ENCODE measurements around the gene MYO5B. TPM values are rescaled to one million over a fixed set of nuclear protein-coding genes. Genes with fewer than 3 reads are reported as not detected.

MYO5B gene
- total RNA-seq, 2 donors from 2014 or later: 0.12 to 0.39 TPM

DNA sequence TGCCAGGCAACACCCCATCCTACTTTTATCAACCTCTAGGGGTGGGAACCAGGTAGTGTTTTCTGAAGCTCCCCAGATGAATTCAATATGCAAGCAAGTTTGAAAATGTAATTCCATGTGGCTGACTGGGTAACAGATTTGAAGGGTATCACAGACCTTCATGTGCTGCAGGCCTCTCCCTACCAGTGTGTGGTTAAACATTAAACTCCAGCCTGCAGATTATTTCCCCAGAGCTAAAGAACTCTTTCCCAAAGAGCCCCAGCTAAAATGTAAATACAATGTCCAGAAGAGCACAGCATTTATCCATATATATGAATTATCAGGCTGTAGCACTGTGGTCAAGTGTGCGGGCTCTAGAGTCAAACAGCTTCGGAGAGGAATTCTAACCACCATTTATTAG lies 134.1 kb downstream of the MYO5B start:
- Mint-ChIP-seq H3K27ac (no peak overlapping the region), H3K27me3 (ENCODE audit: low read depth) (peaks cover 25% of the 10 kb centered on the region), H3K4me3 (no peak overlapping the region), H3K36me3 (ENCODE audit: insufficient read depth in 2 of 2) (no peaks in the 10 kb centered on the region), H3K4me1 (ENCODE audit: low read depth) (no peaks in the 10 kb centered on the region), H3K9me3 (no peaks in the 10 kb centered on the region)
- DNase-seq (no peak), ATAC-seq (replicated peaks in 1 of 2) (no peak)

- Mint-ChIP-seq H3K27me3 (ENCODE audit: low read depth) (peaks cover 32% of the 10 kb centered on the region), H3K4me3 (no peak overlapping the region), H3K27ac (no peak overlapping the region), H3K4me1 (ENCODE audit: low read depth) (no peaks in the 10 kb centered on the region), H3K9me3 (no peaks in the 10 kb centered on the region), H3K36me3 (ENCODE audit: insufficient read depth in 2 of 2) (no peaks in the 10 kb centered on the region)
- ATAC-seq (replicated peaks in 1 of 2): no peak
- DNase-seq: no peak
Measured at GRCh38 chr18:50058731-50059130, 136.2 kb downstream of the MYO5B start.

DNA sequence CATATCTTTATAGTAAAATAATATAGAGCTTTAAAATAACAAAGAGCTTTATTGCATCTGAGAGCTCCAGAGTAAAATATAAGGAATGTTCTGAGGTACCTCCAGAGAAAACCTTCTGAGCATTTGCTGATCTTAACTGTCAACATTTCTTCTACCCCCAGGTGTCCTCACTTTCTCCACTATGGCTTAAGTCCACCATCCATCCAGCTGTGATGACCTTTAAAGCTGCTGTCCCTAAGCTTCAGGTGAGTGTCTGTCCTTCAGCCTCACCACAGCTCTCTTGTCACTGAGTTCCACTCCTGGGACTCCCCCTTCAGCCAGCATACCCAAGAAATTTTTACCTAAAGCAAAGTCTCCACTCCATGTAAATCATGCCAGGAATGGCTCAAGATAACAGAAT lies 137.9 kb downstream of the MYO5B start:
- no peak overlapping the region for H3K4me3 Mint-ChIP-seq
- H3K9me3 Mint-ChIP-seq: no peaks in the 10 kb centered on the region
- no peaks in the 10 kb centered on the region for H3K4me1 Mint-ChIP-seq (ENCODE audit: low read depth)
- DNase-seq (no peak), ATAC-seq (replicated peaks in 1 of 2) (no peak)
- no peaks in the 10 kb centered on the region for H3K36me3 Mint-ChIP-seq (ENCODE audit: insufficient read depth in 2 of 2)
- H3K27ac Mint-ChIP-seq: no peak overlapping the region
- peaks cover 25% of the 10 kb centered on the region for H3K27me3 Mint-ChIP-seq (ENCODE audit: low read depth)

GRCh38 chr18:50056185-50056584 lies 138.8 kb downstream of the MYO5B start:
- no peak for DNase-seq
- no peaks in the 10 kb centered on the region for H3K9me3 Mint-ChIP-seq
- H3K4me1 Mint-ChIP-seq (ENCODE audit: low read depth): no peaks in the 10 kb centered on the region
- no peak for ATAC-seq (replicated peaks in 1 of 2)
- no peaks in the 10 kb centered on the region for H3K36me3 Mint-ChIP-seq (ENCODE audit: insufficient read depth in 2 of 2)
- H3K4me3 Mint-ChIP-seq: no peak overlapping the region
- peaks cover 25% of the 10 kb centered on the region for H3K27me3 Mint-ChIP-seq (ENCODE audit: low read depth)
- no peak overlapping the region for H3K27ac Mint-ChIP-seq

DNA sequence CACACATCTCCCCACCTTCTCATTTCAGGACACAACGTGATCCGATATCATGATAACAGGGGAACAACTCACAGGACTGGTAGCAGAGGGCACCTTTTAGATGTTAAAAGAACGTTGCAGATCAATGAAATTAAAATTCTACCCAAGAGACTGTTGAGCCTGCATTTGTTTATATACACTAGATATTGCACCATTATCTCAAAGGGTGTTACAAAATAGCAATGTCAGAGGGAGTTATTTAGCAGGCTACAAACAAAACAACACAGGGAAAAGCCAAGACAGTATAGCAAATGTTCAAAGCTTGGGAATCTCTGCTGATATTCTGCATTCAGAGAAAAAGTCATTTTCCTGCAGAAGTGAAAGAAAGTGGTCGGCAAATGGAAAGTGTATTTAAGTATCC lies 139.5 kb downstream of the MYO5B start:
- H3K4me3 Mint-ChIP-seq: no peak overlapping the region
- DNase-seq (no peak), ATAC-seq (replicated peaks in 1 of 2) (no peak)
- no peaks in the 10 kb centered on the region for H3K9me3 Mint-ChIP-seq
- no peaks in the 10 kb centered on the region for H3K36me3 Mint-ChIP-seq (ENCODE audit: insufficient read depth in 2 of 2)
- no peaks in the 10 kb centered on the region for H3K4me1 Mint-ChIP-seq (ENCODE audit: low read depth)
- H3K27ac Mint-ChIP-seq: no peak overlapping the region
- H3K27me3 Mint-ChIP-seq (ENCODE audit: low read depth): peaks cover 25% of the 10 kb centered on the region

- no peak overlapping the region for H3K4me3 Mint-ChIP-seq
- peaks cover 19% of the 10 kb centered on the region for H3K27me3 Mint-ChIP-seq (ENCODE audit: low read depth)
- DNase-seq: no peak
- H3K4me1 Mint-ChIP-seq (ENCODE audit: low read depth): no peaks in the 10 kb centered on the region
- ATAC-seq (replicated peaks in 1 of 2): no peak
- H3K9me3 Mint-ChIP-seq: no peaks in the 10 kb centered on the region
- H3K27ac Mint-ChIP-seq: no peak overlapping the region
- H3K36me3 Mint-ChIP-seq (ENCODE audit: insufficient read depth in 2 of 2): no peaks in the 10 kb centered on the region
Measured at GRCh38 chr18:50053111-50053510, 141.8 kb downstream of the MYO5B start.

DNA sequence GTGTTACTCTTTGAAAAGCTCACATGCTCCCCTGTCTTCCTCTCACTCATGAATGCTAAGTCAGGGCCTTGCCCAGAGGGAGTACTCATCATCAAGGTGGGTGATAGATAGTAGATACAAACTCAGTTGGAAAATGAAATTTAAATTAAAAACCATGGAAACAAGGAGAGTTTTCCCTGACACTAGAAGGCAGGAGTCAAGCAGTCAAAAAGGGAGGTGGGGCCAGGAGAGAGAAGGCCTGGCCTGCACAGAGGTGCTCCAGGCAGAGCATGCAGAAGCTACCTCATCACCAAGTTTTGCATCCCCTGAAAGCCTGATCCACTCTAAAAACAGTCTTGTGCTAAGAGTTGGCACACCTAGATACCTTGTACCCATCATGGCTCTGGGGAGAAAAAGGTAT lies 143.7 kb downstream of the MYO5B start:
- no peaks in the 10 kb centered on the region for H3K9me3 Mint-ChIP-seq
- no peaks in the 10 kb centered on the region for H3K36me3 Mint-ChIP-seq (ENCODE audit: insufficient read depth in 2 of 2)
- ATAC-seq (replicated peaks in 1 of 2) (no peak), DNase-seq (no peak)
- H3K4me1 Mint-ChIP-seq (ENCODE audit: low read depth): no peaks in the 10 kb centered on the region
- H3K4me3 Mint-ChIP-seq: no peak overlapping the region
- no peak overlapping the region for H3K27ac Mint-ChIP-seq
- H3K27me3 Mint-ChIP-seq (ENCODE audit: low read depth): peaks cover 19% of the 10 kb centered on the region

DNA sequence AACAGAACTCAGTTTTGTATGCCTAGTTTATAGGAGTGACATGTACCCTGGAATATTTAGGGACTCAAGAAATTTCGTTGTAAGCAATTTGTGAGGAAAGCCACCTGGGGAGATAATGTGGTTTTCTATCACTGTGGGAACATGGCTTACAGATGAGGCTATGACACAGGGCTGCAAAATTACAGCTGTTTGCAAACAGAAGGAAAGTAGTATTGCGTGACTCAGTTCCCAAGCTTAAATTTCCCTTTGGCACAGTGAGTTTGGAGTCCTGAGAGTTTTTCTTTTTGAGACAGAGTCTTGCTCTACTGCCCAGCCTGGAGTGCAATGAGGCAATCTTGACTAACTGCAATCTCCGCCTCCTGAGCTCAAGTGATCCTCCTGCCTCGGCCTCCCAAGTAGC lies 149.8 kb downstream of the MYO5B start:
- Mint-ChIP-seq H3K36me3 (ENCODE audit: insufficient read depth in 2 of 2) (no peaks in the 10 kb centered on the region), H3K27me3 (ENCODE audit: low read depth) (peaks cover 11% of the 10 kb centered on the region), H3K4me3 (no peak overlapping the region), H3K27ac (no peak overlapping the region), H3K4me1 (ENCODE audit: low read depth) (no peaks in the 10 kb centered on the region), H3K9me3 (no peaks in the 10 kb centered on the region)
- ATAC-seq (replicated peaks in 1 of 2): no peak
- DNase-seq: no peak

DNA sequence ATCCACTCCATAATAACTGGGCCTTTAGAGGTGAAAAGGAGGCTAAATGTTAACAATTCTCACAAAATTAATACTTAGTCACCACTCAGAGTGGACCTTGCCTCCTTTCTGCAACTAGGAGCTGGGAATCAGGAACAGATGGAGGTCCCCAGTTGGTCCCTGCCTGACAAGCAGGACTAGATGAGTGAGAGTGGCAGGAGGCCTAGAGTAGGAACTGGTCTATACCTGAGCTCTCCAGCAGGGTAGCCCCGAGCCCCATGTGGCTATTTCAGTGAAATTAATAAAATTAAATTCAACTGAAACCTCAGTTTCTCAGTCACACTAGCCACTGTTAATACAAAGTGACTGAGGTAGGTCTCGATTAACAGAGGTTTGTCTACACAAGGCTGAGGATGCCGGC lies 150.5 kb downstream of the MYO5B start:
- DNase-seq (no peak), ATAC-seq (replicated peaks in 1 of 2) (no peak)
- Mint-ChIP-seq H3K36me3 (ENCODE audit: insufficient read depth in 2 of 2) (no peaks in the 10 kb centered on the region), H3K27ac (no peak overlapping the region), H3K4me1 (ENCODE audit: low read depth) (no peaks in the 10 kb centered on the region), H3K4me3 (no peak overlapping the region), H3K9me3 (no peaks in the 10 kb centered on the region), H3K27me3 (ENCODE audit: low read depth) (peaks cover 13% of the 10 kb centered on the region)

- ATAC-seq (replicated peaks in 1 of 2) (peak in 1 of 2 donors; percentile 20), DNase-seq (no peak)
- H3K27me3 Mint-ChIP-seq (ENCODE audit: low read depth): peaks cover 13% of the 10 kb centered on the region
- no peak overlapping the region for H3K4me3 Mint-ChIP-seq
- H3K27ac Mint-ChIP-seq: no peak overlapping the region
- H3K4me1 Mint-ChIP-seq (ENCODE audit: low read depth): no peaks in the 10 kb centered on the region
- no peaks in the 10 kb centered on the region for H3K36me3 Mint-ChIP-seq (ENCODE audit: insufficient read depth in 2 of 2)
- no peaks in the 10 kb centered on the region for H3K9me3 Mint-ChIP-seq
Measured at GRCh38 chr18:50042611-50043010, 152.3 kb downstream of the MYO5B start.

- Mint-ChIP-seq H3K36me3 (ENCODE audit: insufficient read depth in 2 of 2) (no peaks in the 10 kb centered on the region), H3K27ac (no peak overlapping the region), H3K4me1 (ENCODE audit: low read depth) (no peaks in the 10 kb centered on the region), H3K9me3 (no peaks in the 10 kb centered on the region), H3K4me3 (no peak overlapping the region), H3K27me3 (ENCODE audit: low read depth) (peaks cover 24% of the 10 kb centered on the region)
- no peak for DNase-seq
- ATAC-seq (replicated peaks in 1 of 2): no peak
Measured at GRCh38 chr18:50039746-50040145, 155.2 kb downstream of the MYO5B start.

DNA sequence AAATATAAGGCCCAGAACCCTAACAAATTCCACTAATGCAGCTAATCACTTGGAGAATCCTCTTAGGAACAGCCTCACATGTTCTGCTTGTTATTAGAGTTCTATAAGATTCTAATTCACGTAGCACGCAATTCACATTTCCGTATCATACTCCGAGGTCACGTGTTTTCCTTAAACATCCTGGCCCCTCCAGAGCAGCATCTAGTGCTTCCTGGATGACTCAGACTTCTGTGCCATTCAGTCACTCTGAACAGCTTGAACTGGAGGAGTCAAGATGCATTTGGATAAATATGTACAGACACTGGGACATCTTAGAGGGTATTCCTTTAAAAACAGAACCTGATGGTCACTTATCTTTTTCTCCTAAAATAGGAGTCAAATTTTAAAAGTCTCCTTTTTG lies 156.5 kb downstream of the MYO5B start:
- ATAC-seq (replicated peaks in 1 of 2) (no peak), DNase-seq (no peak)
- H3K36me3 Mint-ChIP-seq (ENCODE audit: insufficient read depth in 2 of 2): no peaks in the 10 kb centered on the region
- H3K27me3 Mint-ChIP-seq (ENCODE audit: low read depth): peaks cover 28% of the 10 kb centered on the region
- H3K4me1 Mint-ChIP-seq (ENCODE audit: low read depth): no peaks in the 10 kb centered on the region
- H3K9me3 Mint-ChIP-seq: no peaks in the 10 kb centered on the region
- H3K27ac Mint-ChIP-seq: no peak overlapping the region
- H3K4me3 Mint-ChIP-seq: no peak overlapping the region

- Mint-ChIP-seq H3K4me3 (no peak overlapping the region), H3K27me3 (ENCODE audit: low read depth) (peaks cover 38% of the 10 kb centered on the region), H3K36me3 (ENCODE audit: insufficient read depth in 2 of 2) (no peaks in the 10 kb centered on the region), H3K27ac (no peak overlapping the region), H3K9me3 (no peaks in the 10 kb centered on the region), H3K4me1 (ENCODE audit: low read depth) (no peaks in the 10 kb centered on the region)
- DNase-seq: no peak
- no peak for ATAC-seq (replicated peaks in 1 of 2)
Measured at GRCh38 chr18:50034029-50034428, 160.9 kb downstream of the MYO5B start.

DNA sequence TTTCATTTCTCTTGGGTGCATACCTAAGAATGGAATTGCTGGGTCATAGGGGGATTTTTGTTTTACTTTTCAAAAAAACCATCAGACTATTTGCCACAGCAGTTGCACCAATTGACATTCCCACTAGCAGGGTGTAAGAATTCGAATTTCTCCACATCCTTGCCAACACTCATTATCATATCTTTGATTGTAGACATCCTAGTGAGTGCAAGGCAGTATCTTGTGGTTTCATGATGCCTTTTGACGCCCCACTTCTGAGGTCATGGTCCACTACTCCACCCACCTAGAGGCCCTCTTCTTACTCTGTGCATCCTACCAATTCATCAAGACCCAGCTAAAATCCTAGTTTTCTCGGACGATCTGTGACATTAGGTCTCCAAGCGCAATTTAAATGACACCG lies 161.9 kb downstream of the MYO5B start:
- no peak for DNase-seq
- Mint-ChIP-seq H3K36me3 (ENCODE audit: insufficient read depth in 2 of 2) (no peaks in the 10 kb centered on the region), H3K4me3 (no peak overlapping the region), H3K27me3 (ENCODE audit: low read depth) (peaks cover 48% of the 10 kb centered on the region), H3K9me3 (no peaks in the 10 kb centered on the region), H3K4me1 (ENCODE audit: low read depth) (no peaks in the 10 kb centered on the region), H3K27ac (no peak overlapping the region)
- ATAC-seq (replicated peaks in 1 of 2): no peak

DNA sequence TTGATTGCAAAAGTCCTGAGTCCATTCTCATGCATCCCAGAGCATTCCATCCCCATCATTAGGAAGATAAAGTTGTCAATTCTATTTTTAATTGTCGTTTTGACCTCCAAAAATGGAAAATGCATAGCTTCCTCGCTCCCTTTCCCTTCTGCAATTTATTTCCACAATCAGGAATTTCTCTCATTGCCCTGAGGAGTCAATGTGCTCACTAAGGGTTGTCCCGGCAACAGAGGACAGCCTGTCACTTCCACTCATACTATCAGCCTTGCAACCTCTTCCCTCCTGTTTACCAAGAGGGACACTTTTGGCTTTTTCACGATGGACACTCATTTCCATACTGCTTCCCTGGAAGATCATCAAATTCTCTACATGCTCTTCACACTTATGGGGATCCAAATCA lies 164.8 kb downstream of the MYO5B start:
- no peak for DNase-seq
- Mint-ChIP-seq H3K4me1 (ENCODE audit: low read depth) (no peaks in the 10 kb centered on the region), H3K27ac (no peak overlapping the region), H3K36me3 (ENCODE audit: insufficient read depth in 2 of 2) (no peaks in the 10 kb centered on the region), H3K4me3 (no peak overlapping the region), H3K9me3 (peaks cover 2% of the 10 kb centered on the region in 2 donors), H3K27me3 (ENCODE audit: low read depth) (peaks cover 52% of the 10 kb centered on the region)
- ATAC-seq (replicated peaks in 1 of 2): no peak
